Prostate gland (tissue), 2 donors: ENCODE measurements around the gene CSNK1A1. TPM values are rescaled to one million over a fixed set of nuclear protein-coding genes. Genes with fewer than 3 reads are reported as not detected.

Experiments
- DNase-seq: peaks from one replicate; pipeline ENCODE4 v3.0.0-alpha.2; 2019; ENCODE audit warnings: low spot score
- H3K27ac ChIP-seq, 2 donors: fragments of 200-600 bp; sonication (generic); 2 replicates each; pipeline ENCODE4 v1.5.1; 2017 to 2019
- H3K27me3 ChIP-seq: fragments of 200-600 bp; sonication (generic); replicated peaks from 2 replicates; pipeline ENCODE4 v1.5.1; 2019; ENCODE audit not compliant: insufficient read depth
- H3K36me3 ChIP-seq, 2 donors: fragments of 200-600 bp; sonication (generic); 1 replicate in 1 of 2; 2 replicates in 1 of 2; pipeline versions ENCODE4 v1.5.1 to v1.8.1; 2017 to 2019
- H3K4me1 ChIP-seq: fragments of 200-600 bp; sonication (generic); replicated peaks from 2 replicates; pipeline ENCODE4 v1.5.1; 2019
- H3K4me3 ChIP-seq, 2 donors: fragments of 200-600 bp; sonication (generic); 2 replicates each; pipeline ENCODE4 v1.5.1; 2017 to 2019
- H3K9me3 ChIP-seq: fragments of 200-600 bp; sonication (generic); 2 replicates; pipeline ENCODE4 v1.5.1; 2017
- POLR2A ChIP-seq: fragments of 450-650 bp; IDR thresholded peaks from one replicate; pipeline ENCODE4 v1.6.1; 2016; ENCODE audit warnings: antibody characterized with exemption, mild to moderate bottlenecking
- POLR2AphosphoS5 ChIP-seq: sonication (generic); formaldehyde crosslinking; IDR thresholded peaks from one replicate; pipeline ENCODE4 v1.6.1; 2017; ENCODE audit warnings: antibody characterized with exemption
- WGBS: methylation state at CpG from one replicate; pipeline ENCODE4 v1.1.5; 2018; 5-methylcytosine and 5-hydroxymethylcytosine counted together
- intact Hi-C: fragments of 100-400 bp; cut with DNase I; formaldehyde crosslinking; loops from one replicate; pipeline ENCODE4 v1.14.2; 2022
- total RNA-seq, 2 donors: library from RNA; depleted of rRNA; stranded (reverse); fragments of >200 nt; gene quantifications; one replicate each; pipeline ENCODE4 v1.1.0, GENCODE V29; 2016
- TF ChIP-seq, protein P1 (sequence below), 4 experiments: fragments of 200-600 bp in 2 of 4; fragments of 450-650 bp in 2 of 4; sonication (generic) in 2 of 4; IDR thresholded peaks; 1 replicate in 3 of 4; 2 replicates in 1 of 4; pipeline ENCODE4 v1.5.1; 2016 to 2019; ENCODE audit warnings: antibody characterized with exemption in 4 of 4, mild to moderate bottlenecking in 2 of 4, moderate library complexity in 2 of 4

The CSNK1A1 gene
- total RNA-seq, 2 donors from 2014 or later = 219 to 269 TPM

GRCh38 chr5:149443210-149443609 lies 108.0 kb downstream of the CSNK1A1 start:
- WGBS = 88% methylated on average over 7 of the region's 7 CpGs
- peak overlapping the region in 1 of 2 donors; percentile 86 for H3K27ac ChIP-seq
- H3K36me3 ChIP-seq = no peaks in the 10 kb centered on the region
- no peak for DNase-seq
- intact Hi-C loops = loop anchor here (2.0 to 5.0 kb wide), 3 partner anchors 76 to 174 kb away; partner anchors contain the start of gene CSNK1A1
- H3K4me1 ChIP-seq = peaks cover 4% of the 10 kb centered on the region
- H3K9me3 ChIP-seq = no peaks in the 10 kb centered on the region
- H3K4me3 ChIP-seq = no peak overlapping the region
- TF ChIP-seq, protein P1, sequence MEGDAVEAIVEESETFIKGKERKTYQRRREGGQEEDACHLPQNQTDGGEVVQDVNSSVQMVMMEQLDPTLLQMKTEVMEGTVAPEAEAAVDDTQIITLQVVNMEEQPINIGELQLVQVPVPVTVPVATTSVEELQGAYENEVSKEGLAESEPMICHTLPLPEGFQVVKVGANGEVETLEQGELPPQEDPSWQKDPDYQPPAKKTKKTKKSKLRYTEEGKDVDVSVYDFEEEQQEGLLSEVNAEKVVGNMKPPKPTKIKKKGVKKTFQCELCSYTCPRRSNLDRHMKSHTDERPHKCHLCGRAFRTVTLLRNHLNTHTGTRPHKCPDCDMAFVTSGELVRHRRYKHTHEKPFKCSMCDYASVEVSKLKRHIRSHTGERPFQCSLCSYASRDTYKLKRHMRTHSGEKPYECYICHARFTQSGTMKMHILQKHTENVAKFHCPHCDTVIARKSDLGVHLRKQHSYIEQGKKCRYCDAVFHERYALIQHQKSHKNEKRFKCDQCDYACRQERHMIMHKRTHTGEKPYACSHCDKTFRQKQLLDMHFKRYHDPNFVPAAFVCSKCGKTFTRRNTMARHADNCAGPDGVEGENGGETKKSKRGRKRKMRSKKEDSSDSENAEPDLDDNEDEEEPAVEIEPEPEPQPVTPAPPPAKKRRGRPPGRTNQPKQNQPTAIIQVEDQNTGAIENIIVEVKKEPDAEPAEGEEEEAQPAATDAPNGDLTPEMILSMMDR (IDR thresholded peaks at IDR 0.05) = no peak
- no peak for TF ChIP-seq POLR2A
- TF ChIP-seq POLR2AphosphoS5 = no peak
- no peaks in the 10 kb centered on the region for H3K27me3 ChIP-seq

- peak overlapping the region in 1 of 2 donors; percentile 86 for H3K27ac ChIP-seq
- no peaks in the 10 kb centered on the region for H3K27me3 ChIP-seq
- H3K4me3 ChIP-seq = no peak overlapping the region
- DNase-seq = peak; percentile 74
- peak; percentile 83 for TF ChIP-seq POLR2AphosphoS5
- TF ChIP-seq, protein P1 (IDR thresholded peaks at IDR 0.05) = peak; percentile 78 to 98 (median 95)
- TF ChIP-seq POLR2A = no peak
- peaks cover 4% of the 10 kb centered on the region for H3K4me1 ChIP-seq
- intact Hi-C loops = loop anchor here (2.0 to 5.0 kb wide), 3 partner anchors 75 to 175 kb away; partner anchors contain the start of gene CSNK1A1
- H3K9me3 ChIP-seq = no peaks in the 10 kb centered on the region
- 39% methylated on average over 16 of the region's 17 CpGs for WGBS
- H3K36me3 ChIP-seq = no peaks in the 10 kb centered on the region
Measured at GRCh38 chr5:149442563-149443182, 108.6 kb downstream of the CSNK1A1 start.

Other genes starting within 250 kb of the CSNK1A1 start
- 10 to 100 TPM; 11.1 to 12.0 TPM for gene GRPEL2, start 205.9 kb downstream of the CSNK1A1 start, total RNA-seq
- 10 to 100 TPM in 1 of 2 donors, 1 to 10 TPM in 1; 7.7 to 20.7 TPM for gene PCYOX1L, start 193.4 kb downstream of the CSNK1A1 start, total RNA-seq
- 1 to 10 TPM in 1 of 2 donors, not detected in 1; 9.3 TPM for gene IL17B, start 172.1 kb downstream of the CSNK1A1 start, total RNA-seq
- 10 to 100 TPM; 50.4 to 61.1 TPM for gene ARHGEF37, start 30.1 kb upstream of the CSNK1A1 start, total RNA-seq
- gene PPARGC1B, start 178.9 kb upstream of the CSNK1A1 start, total RNA-seq = 1 to 10 TPM; 4.2 to 5.8 TPM